GM18909 (cell line): Measurements from ENCODE around the gene ANKLE2.

Source experiments
- ATAC-seq: cut with Tn5 transposase; IDR thresholded peaks from one replicate; pipeline ENCODE4 v1.9.1; 2021; ENCODE audit warnings: mild to moderate bottlenecking; ENCODE audit not compliant: unreplicated experiment, poor library complexity

ANKLE2 gene

DNA sequence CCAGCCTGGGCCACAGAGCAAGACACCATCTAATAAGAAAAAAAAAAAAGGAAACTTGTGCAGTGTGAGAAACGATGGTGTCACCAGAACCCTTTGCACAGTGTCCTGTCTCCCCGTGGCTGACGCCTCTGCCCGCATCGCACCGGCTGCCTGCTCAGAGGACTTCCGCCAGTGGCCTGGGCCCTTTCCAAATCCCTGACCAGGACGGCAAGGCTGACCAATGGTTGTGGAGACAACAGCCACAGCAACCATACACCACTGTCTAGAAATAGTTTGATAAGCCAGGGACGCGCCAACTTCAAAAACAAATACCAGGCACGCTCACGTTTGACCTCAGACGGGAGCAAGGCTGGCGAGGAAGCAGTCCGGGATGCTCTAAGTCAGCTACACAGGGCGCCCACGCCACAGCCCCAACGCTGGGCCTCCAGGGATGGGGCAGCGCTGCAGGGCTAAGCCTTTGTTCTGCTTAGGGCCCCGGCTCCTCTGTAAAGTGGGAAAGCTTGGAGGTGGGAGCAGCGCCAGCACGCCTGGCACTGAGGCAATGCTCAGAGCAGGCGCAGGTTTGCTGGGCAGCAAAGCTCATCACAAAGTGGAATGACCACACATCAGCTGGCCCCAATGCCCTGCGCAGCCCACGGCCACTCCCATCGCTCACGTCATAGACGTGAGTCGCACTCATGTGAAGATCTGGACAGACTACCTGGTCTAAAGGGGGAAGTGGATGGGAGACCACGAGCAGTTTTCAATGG, 38.4 kb downstream of the ANKLE2 start:
- no peak for ATAC-seq

DNA sequence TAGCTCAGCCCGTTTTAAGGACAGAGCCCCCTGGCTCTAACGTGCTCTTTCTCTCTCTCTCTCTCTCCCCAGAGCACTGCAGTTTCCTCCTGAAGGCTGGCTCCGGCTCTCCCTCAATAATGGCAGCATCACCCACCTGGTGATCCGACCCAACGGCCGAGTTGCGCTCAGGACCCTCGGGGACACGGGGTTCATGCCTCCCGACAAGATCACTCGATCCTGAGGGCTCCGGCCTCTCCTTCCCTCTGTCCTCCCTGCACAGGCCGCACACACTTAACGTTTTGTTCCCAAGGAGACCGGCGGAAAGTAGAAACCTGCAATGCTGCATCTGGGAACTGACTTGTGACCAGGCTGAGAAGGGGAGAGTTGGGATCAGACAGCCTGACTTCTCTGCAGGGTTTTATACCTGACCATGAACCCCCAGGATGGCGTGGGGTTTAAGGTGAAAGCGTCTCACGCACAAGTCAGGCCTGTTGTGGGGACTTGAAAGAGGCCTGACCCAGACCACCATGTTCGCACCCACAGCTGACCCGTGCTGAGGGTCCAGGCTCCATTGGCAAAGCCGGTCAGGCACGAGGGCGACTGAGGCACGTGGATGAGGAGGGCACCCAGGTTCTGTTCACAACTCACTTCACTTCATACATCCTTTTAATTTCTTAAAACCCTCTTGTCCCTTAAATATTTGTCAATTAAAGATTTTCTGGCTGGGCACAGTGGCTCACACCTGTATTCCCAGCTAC, 40.9 kb downstream of the ANKLE2 start:
- no peak for ATAC-seq

DNA sequence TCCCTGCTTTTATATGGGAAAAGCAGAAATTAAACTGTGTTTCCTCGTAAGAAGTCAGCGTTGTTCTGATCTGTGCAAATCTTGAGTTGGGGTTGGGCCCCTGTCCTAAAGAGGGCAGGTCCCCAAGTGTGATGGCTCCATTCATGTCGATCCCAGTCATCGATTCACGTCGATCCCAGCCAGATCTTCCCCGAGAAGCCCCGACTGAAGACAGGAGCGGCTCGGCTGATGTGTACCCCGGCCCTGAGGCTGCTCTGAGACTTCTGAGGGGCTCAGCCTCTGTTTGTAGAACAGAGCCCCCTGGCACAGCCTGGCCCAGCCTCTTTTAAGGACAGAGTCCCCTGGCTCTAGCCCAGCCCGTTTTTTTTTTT, 41.7 kb downstream of the ANKLE2 start:
- no peak for ATAC-seq

DNA sequence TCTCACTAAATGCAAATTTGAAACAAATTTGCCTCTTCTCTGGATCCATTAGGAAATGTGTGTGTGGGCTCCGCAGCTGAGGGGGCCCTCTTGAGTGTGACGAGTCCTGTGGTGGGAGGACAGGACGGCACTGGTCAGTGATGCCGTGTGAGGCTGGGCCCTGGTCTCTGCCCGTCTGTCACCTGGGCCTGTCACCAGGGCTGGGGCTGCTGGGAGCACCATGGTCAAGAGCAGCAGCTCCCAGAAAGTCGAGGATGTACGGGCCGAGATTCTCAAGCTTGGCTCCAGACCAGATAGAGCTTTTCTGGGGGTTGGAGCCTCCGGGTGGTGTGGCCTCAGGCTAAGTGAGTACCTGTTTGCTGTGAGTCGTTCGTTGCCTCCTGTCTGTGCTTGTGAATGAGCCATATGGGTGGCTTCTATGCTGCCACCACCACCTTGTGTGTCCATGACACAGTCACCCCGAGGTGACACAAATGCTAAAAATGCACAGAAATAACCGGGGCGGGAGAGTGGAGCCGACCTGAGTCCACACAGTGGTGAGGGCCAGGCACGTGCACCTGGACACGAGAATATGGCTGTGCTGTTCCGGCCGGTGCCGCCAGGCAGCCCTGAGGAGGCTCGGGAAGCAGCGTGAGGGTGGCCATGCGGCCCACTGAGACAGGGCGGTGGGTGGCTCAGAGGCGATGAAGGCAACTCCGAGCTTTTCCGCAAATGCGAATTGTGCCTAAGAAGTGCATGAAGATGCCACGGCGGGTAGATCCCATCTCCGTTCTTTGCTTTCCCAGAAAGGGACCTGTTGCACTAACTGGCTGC, 42.3 kb downstream of the ANKLE2 start:
- ATAC-seq = no peak

DNA sequence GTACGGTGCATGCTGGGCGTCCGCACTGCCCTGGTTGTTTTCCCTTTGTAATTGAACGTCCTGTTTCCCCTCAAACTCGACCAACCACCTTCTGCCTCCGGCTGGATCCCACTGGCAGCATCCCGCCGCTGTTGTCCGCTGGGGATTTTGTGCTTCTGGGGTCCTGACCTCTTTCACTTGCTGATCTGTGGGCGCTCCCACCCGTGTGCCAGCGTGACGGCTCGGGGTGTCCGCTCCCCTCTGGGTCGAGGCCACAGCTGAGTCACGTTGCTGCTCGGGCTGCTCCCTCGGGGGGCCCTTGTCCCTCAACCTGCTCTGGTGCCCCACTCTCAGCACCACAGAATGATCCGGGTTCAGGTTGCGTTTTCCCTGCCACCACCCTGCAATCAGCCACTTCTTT, 43.0 kb downstream of the ANKLE2 start:
- ATAC-seq = no peak

DNA sequence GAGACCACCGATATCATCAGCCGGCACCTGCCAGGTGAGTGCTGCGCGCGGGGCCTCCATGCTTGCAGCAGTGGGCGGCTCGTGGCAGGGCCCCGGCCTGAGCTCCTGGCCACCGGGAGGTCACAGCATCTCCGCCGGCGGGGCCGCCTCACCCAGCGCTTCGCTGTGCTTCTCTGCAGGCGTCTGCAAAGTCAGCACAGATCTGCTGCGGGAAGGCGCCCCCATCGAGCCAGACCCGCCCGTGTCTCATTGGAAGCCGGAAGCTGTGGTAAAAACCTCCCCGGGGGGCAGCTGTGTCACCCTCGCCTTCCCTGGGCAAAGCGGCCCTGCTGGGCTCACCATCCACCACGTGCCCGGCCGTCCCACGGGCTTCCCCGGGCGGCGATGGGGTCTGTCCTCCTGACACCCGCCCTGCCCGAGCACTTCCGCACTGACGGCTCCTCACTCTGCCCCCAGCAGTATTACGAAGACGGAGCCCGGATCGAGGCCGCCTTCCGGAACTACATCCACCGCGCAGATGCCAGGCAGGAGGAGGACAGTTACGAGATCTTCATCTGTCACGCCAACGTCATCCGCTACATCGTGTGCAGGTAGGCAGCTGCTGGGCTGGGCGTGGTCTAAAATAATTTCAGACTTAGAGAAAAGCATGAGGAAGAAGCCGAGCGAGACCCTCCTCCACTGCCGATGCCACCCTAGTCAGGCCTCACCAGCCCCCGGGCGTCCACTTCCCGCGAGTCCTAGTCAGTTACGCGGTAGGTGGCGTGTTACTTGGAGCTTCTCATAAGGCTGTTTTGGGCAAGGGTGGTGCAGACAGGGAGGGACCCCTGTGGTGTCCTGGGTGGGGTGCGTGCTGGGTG, 43.9 kb downstream of the ANKLE2 start:
- ATAC-seq = no peak

DNA sequence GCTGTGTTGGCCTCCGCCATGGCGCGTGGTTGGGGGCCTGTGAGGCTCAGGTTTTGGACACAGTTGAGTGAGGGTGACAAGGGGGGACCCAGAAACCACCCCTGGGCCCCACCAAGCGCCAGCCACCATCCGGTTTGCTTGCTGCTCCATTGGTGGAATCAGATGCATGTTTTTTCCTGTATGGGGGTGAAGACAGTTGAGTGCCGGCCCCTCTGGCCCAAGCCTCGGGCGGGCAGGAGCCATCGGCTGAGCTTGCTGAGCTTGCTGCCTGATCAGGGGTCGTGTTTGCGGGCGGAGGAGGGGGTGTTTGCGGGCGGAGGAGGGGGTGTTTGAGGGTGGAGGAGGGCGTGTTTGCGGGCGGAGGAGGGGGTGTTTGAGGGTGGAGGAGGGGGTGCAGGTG, 44.6 kb downstream of the ANKLE2 start:
- no peak for ATAC-seq

DNA sequence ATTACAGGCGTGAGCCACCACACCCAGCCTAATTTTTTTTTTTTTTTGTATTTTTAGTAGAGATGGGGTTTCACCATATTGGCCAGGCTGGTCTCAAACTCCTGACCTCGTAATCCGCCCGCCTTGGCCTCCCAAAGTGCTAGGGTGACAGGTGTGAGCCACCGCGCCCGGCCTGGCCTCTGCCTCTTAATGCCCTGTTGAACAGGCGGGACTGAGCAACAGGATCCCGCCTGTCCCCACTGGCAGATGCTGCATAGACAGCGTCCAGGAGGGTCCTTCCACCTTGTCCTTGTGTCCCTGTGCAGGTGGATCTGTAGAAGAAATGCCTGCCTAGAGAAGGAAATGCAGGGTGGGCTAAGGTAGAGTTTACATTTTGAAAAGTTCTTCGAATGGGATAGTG, 45.3 kb downstream of the ANKLE2 start:
- ATAC-seq = no peak

DNA sequence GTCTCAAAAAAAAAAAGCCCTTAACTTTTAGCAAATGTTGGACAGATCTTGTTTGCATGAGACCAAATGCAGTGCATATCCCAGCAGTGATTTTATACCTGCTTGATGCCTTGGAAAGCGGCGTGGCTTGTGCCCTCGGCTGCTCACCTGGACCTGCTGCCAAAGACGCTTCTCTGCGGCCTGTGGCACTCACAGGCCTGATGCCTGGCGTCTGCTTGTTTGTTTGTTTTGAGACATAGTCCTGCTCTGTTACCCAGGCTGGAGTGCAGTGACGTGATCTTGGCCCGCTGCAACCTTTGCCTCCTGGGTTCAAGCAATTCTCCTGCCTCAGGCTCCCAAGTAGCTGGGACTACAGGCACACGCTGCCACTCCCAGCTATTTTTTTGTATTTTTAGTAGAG, 45.8 kb downstream of the ANKLE2 start:
- ATAC-seq = no peak

DNA sequence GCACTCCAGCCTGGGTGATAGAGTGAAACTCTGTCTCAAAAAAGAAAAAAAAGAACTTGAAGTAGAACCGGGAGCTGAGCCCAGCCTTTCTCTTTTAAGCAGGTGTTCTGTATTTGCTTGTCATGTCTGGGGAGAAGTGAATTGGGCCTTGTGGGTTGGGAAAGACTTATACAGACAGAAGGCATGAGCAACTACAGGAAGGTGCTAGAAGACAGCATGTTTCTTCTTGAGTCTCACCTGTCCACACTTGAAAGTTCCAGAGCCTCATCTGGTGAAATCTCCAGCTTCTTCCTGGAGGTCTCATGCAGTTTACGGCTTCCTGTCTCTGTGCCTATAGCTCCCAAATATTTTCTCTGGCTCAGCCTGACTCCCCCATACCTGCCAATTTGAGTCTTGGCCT, 48.5 kb downstream of the ANKLE2 start:
- ATAC-seq = no peak

DNA sequence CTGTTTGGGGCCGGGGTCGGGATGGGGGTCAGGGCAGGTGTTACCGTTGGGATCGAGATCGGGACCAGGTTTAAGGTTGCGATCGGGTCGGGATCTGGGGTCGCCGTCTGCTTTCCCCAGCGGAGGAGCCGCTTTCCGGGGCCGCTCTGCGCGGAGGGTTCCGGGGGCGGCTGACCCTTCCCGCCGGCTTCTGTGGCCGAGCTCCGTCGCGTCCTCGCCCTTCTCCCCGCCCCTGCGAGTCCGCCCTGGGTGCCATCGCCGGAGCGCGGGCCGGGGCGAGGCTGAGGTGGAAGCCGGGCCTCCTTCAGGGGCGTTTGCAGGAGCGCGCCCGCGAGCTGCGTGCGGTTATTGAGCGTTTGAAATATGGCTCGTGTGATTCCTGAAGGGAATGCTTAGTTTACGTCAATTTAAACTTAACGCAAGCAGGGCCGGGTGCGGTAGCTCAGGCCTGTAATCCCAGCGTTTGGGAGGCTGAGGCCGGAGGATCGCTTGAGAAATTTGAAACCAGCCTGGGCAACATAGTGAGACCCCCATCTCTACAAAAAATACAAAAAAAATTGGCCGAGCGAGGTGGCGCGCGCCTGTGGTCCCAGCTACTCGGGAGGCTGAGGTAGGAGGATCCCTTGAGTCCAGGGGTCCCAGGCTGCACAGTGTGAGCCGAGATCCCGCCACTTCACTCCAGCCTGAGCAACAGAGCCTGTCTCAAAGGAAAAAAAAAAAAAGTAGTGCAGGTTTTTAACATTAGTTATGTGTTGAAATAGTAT, 50.4 kb downstream of the ANKLE2 start:
- ATAC-seq = peak; percentile 9

DNA sequence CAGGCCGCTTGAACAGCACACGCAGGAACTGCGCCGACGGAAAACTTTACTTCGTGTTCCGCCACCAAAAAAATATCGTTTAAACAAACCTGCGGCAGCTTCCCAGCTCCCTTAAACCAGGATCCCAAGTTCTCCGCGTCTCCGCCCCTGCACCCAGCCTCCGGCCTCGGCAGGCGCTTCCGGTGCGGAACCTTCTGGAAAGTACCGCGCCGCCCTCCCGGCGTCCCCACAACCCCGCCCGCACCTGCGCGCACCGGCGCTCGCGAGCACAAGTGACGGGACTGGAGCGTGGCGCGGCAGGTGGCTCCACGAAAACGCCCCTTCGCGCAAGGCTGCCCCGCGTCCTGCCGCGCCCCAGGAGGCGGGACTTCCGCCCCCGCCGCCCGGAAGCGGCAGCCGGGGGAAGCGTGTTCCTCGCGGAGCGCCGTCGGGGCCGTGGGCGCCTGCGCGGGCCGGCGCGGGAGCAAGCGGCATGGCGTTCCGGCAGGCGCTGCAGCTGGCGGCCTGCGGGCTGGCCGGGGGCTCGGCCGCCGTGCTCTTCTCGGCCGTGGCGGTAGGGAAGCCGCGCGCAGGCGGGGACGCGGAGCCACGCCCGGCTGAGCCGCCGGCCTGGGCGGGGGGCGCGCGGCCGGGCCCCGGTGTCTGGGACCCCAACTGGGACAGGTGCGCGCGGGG, 51.1 kb downstream of the ANKLE2 start, which contains the start of gene PGAM5:
Gene PGAM5 (plus strand): TSS at position 438 of the 675 bp plus-strand sequence. CDS start 35 bp downstream, at position 473.
- ATAC-seq = peak; percentile 93

DNA sequence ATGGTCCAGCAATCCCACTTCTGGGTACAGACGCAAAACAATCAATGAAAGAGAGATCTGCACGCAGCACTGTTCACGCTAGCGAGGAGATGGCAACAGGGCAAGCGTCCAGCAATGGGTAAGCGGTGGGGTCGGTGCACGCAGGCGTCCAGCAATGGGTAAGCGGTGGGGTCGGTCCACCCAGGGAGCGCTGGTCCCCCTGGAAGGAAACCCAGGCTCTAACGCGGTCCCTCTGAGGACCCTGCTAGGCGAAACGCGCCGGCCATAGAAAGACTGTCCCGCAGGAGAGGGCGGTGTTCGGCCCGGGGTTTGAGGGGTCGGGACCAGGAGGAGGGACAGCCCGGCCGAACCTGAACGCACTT, 51.6 kb downstream of the ANKLE2 start:
- ATAC-seq = peak; percentile 41

DNA sequence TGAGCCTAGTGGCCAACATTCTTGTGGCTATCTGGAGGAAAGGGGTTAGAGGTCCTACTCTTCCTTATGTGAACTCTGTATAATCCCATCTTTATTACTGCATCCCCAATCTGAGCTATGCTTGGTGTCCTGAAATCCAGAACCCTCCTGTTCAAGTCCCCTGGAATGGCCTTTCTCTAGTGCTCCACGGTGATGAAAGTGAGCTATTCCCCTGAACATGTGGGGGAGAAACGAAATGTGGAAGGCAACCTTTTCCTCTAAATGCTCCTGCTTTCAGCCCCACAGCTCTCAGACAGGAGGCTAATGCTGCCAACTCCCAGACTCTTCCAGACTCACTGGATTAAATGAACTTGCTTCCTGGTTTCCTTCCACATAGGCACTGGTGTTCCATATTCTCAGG, 53.5 kb downstream of the ANKLE2 start:
- no peak for ATAC-seq

DNA sequence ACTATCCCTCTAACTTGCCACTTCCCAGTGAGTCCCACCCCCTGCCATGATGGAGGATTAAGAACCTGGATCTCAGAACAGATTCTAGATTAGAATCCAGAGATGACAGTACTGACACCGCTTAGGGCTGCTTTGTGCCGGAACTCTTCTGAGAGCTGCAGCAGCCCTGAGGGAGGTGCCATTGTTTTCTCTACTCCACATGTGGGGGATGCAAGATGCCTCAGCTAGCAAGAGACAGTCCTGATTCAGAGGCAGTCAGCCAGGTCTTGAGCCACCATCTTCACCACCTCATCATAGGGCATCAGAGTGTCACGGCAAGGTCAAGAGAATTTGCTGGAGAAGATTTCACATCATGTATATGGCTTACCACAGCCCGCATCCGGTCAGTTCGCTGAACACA, 54.4 kb downstream of the ANKLE2 start:
- no peak for ATAC-seq

DNA sequence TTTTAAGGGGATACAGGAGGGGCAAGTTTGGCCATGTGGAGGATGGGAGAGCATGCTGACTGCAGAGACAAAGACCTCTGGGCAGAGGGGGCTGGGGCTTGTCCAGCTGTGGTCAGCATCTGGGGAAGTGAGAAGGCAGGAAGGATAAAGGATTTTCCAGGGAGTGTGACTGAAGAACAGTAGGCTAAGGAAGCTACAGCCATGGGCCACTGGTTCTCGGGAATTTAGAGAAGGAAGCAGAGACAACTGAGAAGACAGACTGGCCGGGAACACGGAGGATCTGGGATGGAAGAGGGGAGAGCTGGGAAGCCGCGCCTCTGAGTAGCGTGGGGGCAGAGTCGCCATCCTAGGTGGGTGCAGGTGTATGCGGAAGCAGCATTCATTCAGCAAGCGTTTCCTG, 58.0 kb downstream of the ANKLE2 start:
- no peak for ATAC-seq

DNA sequence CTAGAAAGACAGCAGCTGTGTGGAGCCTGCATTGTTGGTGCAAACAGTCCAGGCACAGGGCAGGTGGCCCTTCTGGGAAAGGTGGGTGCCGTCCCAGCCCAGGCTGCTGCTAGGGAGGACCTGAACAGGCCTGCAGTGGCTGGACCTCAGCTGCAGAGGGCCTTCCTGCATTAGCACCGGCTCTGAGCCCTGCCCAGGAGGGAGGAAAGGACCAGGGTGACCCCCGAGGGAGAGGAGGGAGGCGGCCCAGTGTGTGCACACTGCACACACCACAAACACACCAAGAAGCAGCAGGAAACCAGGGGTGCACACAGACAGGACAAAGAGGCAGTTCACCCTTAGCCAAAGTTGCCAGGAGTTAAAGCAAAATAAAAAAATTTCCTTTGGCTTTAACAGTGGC, 59.0 kb downstream of the ANKLE2 start:
- ATAC-seq = no peak

DNA sequence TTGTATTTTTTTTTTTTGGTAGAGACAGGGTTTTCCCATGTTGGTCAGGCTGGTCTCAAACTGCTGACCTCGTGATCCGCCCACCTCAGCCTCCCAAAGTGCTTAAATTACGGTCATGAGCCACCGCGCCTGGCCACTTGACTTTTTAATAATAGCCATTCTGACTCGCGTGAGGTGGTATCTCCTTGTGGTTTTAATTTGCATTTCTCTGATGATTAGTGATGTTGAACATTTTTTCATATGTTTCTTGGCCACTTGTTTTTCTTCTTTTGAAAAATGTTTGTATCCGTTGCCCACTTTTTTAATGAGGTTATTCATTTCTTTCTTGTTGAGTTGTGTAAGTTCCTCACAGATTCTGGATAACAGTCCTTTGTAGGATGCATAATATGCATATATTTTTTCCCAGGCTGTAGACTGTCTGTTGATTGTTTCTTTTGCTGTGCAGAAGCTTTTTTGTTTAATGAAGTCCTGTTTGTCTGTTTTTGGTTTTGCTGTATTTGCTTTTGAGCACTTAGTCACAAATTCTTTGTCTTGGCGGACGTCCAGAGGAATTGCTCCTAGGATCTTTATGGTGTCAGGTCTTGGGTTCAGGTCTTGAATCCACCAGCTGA, 61.3 kb downstream of the ANKLE2 start:
- no peak for ATAC-seq

DNA sequence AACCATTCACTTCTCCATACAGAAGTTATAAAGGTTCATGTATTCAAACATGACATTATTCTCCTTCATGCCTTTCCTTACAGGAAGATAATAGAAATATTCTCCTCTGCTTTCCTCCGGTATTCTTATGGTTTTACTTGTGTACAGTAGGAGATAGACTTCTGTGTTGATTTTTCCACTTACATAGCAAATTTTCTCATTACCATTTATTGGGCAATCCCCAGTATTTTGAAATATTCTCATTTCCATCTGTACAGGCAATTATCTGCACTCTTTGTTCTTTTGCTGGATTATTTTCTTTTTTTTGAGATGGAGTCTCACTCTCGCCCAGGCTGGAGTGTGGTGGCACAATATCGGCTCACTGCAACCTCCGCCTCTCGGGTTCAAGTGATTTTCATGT, 63.3 kb downstream of the ANKLE2 start:
- no peak for ATAC-seq
